GM19328 (cell line): ENCODE measurements around the gene HELZ.

Experiments
- ATAC-seq: cut with Tn5 transposase; IDR thresholded peaks from one replicate; pipeline ENCODE4 v1.9.1; 2021; ENCODE audit warnings: mild to moderate bottlenecking, moderate library complexity; ENCODE audit not compliant: unreplicated experiment

Gene HELZ

GRCh38 chr17:67038861-67039365 lies 206.1 kb downstream of the HELZ start:
- ATAC-seq = no peak

DNA sequence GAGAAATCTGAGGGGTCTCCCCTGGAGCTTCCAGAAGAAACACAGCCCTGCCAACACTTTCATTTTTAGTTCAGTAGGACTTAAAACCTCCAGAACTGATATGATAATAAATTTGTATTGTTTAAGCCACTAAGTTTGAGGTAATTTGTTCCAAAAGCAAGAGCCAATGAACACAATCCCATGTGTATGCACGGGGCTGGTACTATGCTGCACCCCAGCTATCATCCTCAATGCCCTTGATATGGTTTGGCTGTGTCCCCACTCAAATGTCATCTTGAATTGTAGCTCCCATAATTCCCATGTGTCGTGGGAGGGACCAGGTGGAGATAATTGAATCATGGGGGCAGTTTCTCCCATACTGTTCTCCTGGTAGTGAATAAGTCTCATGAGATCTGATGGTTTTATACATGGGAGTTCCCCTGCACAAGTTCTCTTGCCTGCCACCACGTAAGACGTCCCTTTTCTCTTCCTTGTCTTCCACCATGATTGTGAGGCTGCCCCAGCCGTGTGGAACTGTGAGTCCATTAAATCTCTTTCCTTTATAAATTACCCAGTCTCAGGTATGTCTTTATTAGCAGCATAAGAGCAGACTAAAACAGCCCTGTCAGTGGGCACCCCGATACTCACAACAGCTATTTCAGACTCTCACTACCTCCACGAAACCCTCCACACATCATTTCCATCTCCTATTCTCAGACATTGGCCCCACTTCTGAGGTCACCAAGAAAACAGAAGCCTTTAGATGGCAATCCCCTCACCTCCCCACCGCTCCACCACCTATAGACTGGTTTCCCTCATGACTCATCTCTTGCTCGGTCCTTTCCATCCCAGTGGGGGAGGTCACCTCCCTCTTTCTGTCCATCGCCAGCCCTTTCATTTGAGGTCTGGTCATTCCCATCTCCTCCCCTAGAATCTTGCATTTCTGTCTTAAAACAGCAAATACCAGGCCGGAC lies 209.6 kb downstream of the HELZ start:
- no peak for ATAC-seq

GRCh38 chr17:67033613-67034012 lies 211.4 kb downstream of the HELZ start:
- ATAC-seq = no peak

DNA sequence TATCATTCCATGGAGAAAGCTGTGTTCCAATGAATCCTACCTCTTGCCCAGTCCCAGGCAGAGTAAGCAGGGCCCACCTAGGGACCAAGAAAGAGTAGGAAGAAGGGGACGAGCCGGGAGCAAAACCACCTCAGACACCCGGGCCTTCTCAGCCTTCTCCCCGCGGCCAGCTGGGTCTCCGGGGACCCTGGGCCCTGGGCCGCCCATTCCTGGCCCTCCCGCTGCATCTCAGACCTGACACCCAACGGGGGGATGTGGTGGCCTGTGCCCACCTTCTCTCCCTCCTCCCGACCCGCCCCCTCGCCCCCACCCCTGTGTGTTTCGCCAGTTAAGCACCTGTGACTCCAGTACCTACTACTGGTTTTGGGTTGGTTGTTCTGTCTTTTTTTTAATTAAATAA lies 212.0 kb downstream of the HELZ start:
- no peak for ATAC-seq

DNA sequence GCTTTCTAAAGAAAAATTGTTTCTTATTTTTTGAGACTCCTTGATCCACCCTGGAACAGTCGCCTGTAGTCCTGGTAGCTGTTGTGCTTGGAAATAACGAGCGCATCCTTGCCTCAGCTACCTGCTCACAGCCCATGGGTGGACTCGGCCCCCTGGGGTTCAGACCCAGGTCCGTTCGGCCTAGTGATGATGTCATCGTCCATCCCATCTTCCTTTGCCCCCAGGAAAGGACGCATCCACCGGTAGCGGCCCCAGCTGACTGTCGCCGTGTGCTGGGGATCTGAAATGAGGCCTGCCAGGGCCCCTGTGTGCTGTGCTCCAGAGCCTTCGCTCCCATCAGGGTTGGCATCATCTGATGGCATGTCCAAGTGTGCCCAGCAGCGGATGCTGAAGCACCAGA lies 212.6 kb downstream of the HELZ start:
- no peak for ATAC-seq

DNA sequence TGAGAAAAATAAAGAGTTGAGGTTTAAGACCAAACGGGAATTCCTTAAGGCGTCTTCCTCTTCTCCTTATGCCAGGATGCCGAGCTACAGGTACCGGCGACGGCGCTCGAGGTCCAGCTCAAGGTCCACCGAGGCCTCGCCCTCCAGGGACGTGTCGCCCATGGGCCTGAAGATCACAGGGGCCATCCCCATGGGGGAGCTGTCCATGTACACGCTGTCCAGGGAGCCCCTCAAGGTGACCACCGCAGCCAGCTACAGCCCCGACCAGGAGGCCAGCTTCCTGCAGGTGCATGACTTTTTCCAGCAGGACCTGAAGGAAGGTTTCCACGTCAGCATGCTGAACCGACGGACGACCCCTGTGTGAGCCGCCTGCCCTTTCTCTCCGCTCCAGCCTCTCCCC lies 214.4 kb downstream of the HELZ start:
- ATAC-seq = no peak

DNA sequence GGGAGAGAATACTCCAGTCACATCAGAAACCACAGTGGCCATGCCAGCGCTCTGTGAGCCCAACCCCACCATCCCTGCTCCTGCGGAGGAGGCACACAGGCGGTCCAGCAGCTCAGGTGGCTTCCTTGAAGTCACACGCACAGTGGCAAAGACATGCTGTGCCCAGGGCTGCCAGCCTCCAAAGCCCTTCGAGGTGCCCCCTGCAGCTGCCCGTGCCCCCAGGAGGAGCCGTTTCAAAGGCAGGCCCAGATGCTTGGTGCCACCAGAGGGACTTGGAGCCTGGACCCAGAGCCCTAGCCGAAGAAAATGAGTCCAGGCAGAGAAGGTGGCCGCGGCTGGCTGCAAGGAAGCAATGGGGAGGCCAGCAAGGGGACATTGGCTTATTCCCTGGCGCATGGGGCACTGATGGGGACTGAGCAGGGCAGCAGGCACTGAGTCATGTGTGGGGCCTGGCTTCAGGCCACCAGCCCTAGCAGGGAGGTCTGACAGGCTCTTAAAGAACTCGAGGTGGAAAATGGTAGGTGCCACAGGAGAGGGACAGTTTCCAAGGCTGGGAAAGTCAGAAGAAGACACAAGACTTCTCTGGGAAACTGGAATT lies 217.9 kb downstream of the HELZ start:
- no peak for ATAC-seq

DNA sequence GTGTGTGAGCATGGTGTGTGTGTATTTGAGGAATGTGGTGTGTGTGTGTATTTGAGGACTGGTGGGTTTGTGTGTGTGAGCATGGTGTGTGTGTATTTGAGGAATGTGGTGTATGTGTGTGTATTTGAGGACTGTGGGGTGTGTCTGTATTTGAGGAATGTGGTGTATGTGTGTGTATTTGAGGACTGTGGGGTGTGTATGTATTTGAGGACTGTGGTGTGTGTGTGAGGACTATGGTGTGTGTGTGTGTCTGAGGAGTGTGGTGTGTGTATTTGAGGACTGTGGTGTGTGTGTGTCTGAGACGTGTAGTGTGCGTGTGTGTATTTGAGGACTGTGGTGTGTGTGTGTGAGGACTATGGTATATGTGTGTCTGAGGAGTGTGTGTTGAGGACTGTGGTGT lies 218.7 kb downstream of the HELZ start:
- ATAC-seq = no peak

DNA sequence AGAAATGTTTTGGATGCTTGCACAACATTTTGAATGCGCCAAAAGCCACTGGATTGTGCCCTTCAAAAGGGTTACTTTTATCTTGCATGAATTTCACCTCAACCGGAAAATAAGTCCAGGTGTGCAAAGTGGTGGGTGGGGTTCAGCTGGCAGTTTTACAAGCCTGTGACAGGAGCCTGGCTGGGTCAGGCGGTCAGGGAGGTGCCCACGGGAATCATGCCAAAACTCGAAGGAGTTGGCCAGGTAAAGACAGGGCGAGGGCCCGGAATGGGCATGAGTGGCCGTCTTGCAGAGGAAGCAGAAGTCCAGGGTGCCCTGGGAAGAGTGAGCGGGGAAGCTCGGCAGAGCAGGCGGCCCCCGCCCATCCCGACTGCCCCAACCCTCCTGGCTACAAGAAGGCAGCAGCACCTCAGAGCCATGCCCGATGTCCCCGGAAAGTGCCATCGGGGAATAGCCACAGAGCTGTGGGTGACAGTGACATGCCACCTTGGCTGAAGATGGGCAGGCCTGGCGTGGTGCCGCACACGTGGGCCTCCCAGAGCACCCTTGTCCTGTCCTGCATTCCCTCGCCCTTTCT lies 219.7 kb downstream of the HELZ start:
- ATAC-seq = no peak

- ATAC-seq = no peak
These were observed 220.3 kb downstream of the HELZ start for GRCh38 chr17:67024736-67025135.

GRCh38 chr17:67022451-67022810 lies 222.6 kb downstream of the HELZ start:
- ATAC-seq = no peak

DNA sequence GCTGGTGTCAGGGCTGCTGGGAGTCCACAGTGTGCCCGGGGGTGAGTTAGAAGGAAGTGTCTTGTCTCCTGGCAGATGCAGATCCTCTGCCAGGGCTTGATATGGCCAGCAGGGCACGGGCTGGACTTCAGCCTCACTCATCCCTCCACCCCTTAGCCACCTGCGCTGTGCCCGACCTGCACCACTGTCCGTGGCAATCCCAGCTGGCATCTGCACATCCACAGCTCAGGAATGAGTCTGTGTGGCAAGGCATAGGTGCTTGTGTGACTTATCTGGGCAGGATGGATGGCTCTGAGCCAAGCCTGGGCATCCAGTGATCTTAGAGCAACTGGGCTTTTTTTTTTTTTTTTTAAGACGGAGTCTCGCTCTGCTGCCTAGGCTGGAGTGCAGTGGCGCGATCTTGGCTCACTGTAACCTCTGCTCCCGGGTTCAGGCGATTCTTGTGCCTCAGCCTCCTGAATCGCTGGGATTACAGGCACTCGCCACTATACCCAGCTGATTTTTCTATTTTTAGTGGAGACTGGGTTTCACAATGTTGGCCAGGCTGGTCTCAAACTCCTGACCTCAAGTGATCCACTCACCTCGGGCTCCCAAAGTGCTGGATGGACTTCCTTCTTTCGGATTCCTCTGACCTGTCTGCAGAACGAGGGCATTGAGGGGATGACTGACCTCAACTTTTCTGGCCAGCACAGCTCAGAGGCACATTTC lies 223.1 kb downstream of the HELZ start:
- no peak for ATAC-seq

GRCh38 chr17:67021196-67021595 lies 223.8 kb downstream of the HELZ start:
- no peak for ATAC-seq
